ENCODE measurements around the gene NASP. TPM values are rescaled to one million over a fixed set of nuclear protein-coding genes. Genes with fewer than 3 reads are reported as not detected.

The NASP gene
- total RNA-seq, 1 donor from 2014 or later: 185 TPM

GRCh38 chr1:45666836-45667235, 83.0 kb downstream of the NASP start:
- no peaks in the 10 kb centered on the region for H3K9me3 Mint-ChIP-seq
- no peak overlapping the region for H3K4me3 Mint-ChIP-seq
- H3K27ac Mint-ChIP-seq: no peak overlapping the region
- peaks cover 7% of the 10 kb centered on the region for H3K36me3 Mint-ChIP-seq
- no peak for TF ChIP-seq CTCF (IDR thresholded peaks at IDR 0.05; ENCODE audit: unreplicated experiment)
- H3K4me1 Mint-ChIP-seq: peaks cover 14% of the 10 kb centered on the region
- DNase-seq (ENCODE audit: low spot score in 2 of 2, unreplicated experiment in 2 of 2): no peak
- no peaks in the 10 kb centered on the region for H3K27me3 Mint-ChIP-seq (ENCODE audit: low read depth)

- Mint-ChIP-seq H3K27ac (no peak overlapping the region), H3K9me3 (no peaks in the 10 kb centered on the region), H3K36me3 (peaks cover 7% of the 10 kb centered on the region), H3K27me3 (ENCODE audit: low read depth) (no peaks in the 10 kb centered on the region), H3K4me3 (no peak overlapping the region), H3K4me1 (peaks cover 14% of the 10 kb centered on the region)
- no peak for TF ChIP-seq CTCF (IDR thresholded peaks at IDR 0.05; ENCODE audit: unreplicated experiment)
- no peak for DNase-seq (ENCODE audit: low spot score in 2 of 2, unreplicated experiment in 2 of 2)
Measured at GRCh38 chr1:45667321-45668111, 83.7 kb downstream of the NASP start.

Other genes with a start within 250 kb of the NASP start
- 10.9 to 14.0 TPM (median 13.2 TPM) in 3 replicates for gene TOE1, start 243.9 kb upstream of the NASP start, total RNA-seq
- 39.5 to 43.1 TPM (median 43.0 TPM) in 3 replicates for gene MUTYH, start 243.6 kb upstream of the NASP start, total RNA-seq
- gene TESK2, start 92.9 kb upstream of the NASP start, total RNA-seq: 4.3 to 4.9 TPM (median 4.3 TPM) in 3 replicates
- gene CCDC163, start 84.0 kb upstream of the NASP start, total RNA-seq: 1.1 to 1.7 TPM (median 1.5 TPM) in 3 replicates
- 8.8 to 9.9 TPM (median 9.8 TPM) in 3 replicates for gene MMACHC, start 83.7 kb upstream of the NASP start, total RNA-seq
- 154 to 157 TPM (median 156 TPM) in 3 replicates for gene PRDX1, start 62.2 kb upstream of the NASP start, total RNA-seq
- 177 to 188 TPM (median 180 TPM) in 3 replicates for gene AKR1A1, start 33.2 kb upstream of the NASP start, total RNA-seq
- gene CCDC17, start 40.0 kb downstream of the NASP start, total RNA-seq: 4.5 to 5.6 TPM (median 5.6 TPM) in 3 replicates
- gene GPBP1L1, start 102.5 kb downstream of the NASP start, total RNA-seq: 104 to 122 TPM (median 114 TPM) in 3 replicates
- gene TMEM69, start 104.1 kb downstream of the NASP start, total RNA-seq: 28.7 to 31.1 TPM (median 30.8 TPM) in 3 replicates
- 19.8 to 23.1 TPM (median 20.6 TPM) in 3 replicates for gene IPP, start 166.6 kb downstream of the NASP start, total RNA-seq
- 60.7 to 63.7 TPM (median 63.0 TPM) in 3 replicates for gene MAST2, start 219.6 kb downstream of the NASP start, total RNA-seq